ENCODE results near the gene ANGPTL7.

- TF ChIP-seq CTCF (IDR thresholded peaks at IDR 0.05; ENCODE audit: borderline replicate concordance, extremely low read depth, low read length, poor library complexity, severe bottlenecking) (no peak), EZH2 (IDR thresholded peaks at IDR 0.05; ENCODE audit: borderline replicate concordance, low read depth, low read length, severe bottlenecking) (no peak)
These were observed at the start of gene ANGPTL7 for GRCh38 chr1:11188858-11189451.
